Measurements from ENCODE around the gene AKT3.
A peak's percentile ranks its signal among the peaks of the same experiment; 100 is the strongest.
"Not testable (repeated sequence)": the region's sequence is repeated elsewhere in the genome, so short reads cannot be mapped to it uniquely, and the experiment has no call there.

Gene AKT3

DNA sequence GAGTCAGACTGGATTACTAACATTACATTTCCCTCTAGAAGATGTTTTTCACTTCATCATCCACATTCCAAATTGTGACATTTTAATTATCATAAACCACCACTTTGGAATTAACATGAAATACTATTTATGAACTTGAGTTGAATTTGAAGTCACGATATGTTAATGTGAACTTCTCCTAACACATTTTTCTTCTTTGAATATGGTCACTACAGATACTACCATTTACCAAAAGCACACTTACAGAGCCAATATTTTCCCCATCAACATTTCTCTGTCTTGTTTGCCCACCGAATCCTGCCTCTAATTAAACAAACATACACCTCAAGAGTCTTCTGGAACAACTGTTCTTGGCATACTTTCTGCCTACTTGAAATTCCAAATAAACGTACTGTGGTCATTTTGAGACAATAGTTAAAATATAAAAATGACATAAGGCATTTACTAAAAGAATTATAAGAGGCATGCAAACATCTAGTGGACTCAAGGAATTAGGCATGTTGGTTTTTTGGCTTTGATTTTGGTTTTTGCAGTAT lies 177.4 kb downstream of the AKT3 start:
- no peak for DNase-seq

DNA sequence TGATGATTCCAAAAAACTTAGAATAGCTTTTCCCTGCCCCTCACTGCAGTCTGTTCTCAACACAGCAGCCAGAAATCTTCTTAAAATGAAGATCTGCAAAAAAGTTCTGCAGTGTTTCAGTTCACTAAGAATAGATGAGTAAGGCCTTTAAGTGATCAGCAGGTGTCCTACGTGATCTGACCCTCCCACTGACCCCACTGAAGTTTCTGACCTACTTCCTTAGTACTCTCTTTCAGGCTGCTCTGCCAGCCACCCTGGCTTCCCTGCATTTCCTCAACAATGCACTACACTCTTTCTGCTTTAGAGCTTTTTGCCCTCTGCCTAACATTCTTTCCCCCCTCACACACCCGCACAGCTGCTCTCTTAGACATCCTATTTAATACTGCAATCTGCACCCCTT lies 182.5 kb downstream of the AKT3 start:
- no peak for DNase-seq

DNA sequence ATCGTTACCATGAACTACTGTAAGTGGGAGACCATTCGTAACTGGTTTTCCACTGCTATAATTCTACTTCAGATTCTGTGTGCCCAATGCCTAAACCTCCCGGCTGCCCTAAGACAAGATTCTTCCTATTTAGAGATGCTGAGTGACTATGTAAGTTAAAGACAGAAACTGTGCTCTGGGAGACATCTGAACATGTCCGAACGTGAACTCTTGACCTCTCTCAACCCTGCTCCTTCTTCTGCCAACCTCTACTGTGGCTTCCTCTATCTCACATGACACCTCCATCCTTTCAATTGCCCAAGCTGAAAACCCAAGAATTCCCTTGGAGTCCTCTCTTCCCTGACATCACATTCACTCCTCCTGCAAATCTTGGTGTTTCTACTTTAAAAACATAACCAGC lies 182.9 kb downstream of the AKT3 start:
- DNase-seq: no peak

DNA sequence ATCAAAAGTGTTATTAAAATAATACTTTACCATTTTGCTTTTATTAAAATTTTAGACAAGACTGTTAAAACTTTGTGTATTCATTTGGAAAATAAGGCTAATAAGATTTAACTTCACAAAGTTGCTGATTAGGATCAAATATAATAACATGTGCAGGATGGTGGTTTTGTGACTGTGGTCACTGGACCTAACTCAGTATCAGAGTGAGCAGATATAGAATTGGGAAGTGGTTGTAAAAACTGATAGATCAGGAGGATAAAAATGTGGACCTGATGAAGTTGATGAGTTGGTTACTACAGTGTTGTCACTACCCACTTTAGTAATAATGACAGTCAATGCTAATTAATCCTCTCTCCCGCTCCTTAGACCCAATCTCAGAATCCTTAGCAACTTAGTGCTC lies 186.4 kb downstream of the AKT3 start:
- DNase-seq: no peak

DNA sequence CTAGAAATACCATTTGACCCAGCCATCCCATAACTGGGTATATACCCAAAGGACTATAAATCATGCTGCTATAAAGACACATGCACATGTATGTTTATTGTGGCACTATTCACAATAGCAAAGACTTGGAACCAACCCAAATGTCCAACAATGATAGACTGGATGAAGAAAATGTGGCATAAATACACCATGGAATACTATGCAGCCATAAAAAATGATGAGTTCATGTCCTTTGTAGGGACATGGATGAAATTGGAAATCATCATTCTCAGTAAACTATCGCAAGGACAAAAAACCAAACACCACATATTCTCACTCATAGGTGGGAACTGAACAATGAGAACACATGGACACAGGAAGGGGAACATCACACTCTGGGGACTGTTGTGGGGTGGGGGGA lies 187.9 kb downstream of the AKT3 start:
- DNase-seq: not testable (repeated sequence)

DNA sequence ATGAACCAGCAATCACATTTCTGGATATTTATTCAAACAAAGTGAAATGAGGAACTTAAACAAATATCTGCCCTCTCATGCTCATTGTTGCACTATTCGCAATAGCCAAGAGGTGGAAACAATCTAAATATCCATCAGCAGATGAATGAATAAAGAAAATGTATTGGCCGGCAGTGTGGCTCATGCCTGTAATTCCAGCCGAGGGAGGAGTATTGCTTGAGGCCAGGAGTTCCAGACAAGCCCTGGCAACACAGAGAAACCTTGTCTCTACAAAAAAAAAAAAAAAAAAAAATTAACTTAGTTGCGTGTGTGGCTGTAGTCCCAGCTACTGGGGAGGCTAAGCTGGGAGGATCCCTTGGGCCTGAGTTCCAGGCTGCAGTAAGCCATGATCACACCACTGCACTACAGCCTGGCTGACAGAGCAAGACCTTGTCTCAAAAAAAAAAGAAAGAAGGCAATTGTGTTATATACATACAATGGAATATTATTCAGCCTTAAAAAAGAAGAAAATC lies 191.4 kb downstream of the AKT3 start:
- no peak for DNase-seq

DNA sequence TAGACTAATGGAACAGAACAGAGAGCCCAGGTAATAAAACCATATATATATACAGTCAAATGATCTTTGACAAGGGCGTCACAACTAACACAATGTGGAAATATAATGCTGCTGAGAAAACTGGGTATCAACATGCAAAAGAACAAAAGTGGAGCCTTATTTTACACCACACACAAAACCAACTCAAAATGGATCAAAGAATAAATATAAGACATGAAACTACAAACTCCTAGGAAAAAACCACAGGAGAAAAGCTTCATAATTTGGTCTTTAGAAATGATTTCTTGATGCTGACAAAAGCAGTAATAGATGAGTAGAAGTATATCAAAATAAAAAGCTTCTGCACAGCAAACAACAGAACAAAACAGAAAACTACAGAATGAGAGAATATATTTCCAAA lies 192.2 kb downstream of the AKT3 start:
- DNase-seq: no peak

DNA sequence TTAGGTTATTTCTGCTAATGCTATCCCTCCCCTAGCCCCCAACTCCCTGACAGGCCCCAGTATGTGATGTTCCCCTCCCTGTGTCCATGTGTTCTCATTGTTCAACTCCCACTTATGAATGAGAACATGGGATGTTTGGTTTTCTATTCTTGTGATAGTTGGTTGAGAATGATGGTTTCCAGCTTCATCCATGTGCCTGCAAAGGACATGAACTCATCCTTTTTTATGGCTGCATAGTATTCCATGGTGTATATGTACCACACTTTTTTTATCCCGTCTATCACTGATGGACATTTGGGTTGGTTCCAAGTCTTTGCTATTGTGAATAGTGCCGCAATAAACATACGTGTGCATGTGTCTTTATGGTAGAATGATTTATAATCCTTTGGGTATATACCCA lies 200.5 kb downstream of the AKT3 start:
- DNase-seq: not testable (repeated sequence)

DNA sequence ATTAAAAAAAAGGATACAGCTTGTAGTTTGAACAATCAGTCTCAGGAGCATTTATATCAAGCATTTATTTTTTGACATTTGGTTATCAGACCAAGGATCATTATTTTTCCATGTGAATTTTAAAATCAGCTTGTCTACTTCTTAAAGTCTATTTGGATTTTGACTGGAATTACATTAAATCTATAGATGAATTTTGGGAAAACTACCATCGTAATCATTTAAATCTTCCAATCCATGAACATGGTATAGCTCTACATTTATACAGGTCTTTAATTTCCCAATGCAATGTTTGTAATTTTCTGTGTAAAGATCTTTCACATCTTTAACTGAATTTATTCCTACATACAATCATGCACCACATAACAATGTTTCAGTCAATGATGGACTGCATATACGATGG lies 203.2 kb downstream of the AKT3 start:
- DNase-seq: no peak

DNA sequence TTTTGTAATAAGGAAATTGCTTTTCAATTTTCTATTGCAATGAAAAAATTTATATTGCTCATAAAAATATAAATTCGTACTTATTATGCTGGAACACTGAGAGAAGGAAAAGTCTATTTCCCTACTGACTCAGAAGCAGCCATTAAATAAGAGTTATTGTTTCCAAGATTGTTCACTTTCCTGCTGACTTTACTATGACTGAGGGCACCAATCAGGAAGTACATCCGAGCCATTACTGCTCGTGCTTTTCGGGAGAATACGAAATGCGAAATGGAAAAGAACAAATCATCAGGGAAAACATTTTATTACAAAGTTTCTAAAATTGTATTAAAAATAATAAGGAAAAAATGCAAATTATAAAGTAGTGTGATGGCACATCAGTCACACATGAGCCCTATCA lies 204.8 kb downstream of the AKT3 start:
- no peak for DNase-seq

DNA sequence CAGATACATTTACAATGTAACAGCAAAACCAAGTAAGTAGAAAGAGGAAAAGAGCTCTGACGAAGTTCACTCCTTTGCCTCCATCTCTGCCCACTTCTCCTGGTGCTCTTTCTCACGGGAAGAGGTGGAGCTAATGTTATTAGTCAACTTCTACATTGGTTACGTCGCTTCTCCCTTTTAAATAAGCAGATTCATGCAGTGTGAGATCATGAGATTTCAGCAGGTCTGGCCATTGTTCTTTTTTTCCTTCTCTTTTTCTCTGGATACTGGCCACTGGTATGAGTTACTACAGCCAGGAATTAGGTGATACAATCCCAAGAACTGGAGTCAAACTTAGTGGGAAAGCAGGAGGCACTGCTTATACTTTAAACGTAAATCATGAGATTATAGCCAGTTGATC lies 207.1 kb downstream of the AKT3 start:
- no peak for DNase-seq

DNA sequence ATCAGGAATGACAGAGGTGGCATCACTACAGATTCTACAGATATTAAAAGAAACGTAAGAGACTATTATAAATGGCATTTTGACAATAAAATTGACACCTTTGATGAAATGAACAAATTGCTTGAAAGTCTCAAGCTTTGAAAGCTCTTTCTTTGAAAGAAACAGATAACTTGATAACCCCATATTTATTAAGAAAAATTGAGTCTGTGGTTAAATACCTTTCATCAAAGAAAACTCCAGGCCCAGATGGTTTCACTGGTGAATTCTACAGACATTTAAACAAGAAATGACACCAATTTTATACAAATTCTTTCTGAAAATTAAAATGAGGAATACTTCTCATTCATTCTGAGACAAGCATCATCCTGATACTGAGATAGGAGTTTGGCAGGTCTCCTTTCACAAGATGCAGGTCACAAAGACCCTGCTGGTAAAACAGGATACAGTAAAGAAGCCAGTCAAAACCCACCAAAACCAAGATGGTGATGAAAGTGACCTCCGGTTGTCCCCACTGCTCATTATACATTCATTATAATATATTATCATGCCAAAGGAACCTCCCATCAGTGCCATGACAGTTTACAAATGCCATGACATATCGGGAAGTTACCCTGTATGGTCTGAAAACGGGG lies 210.9 kb downstream of the AKT3 start:
- DNase-seq: no peak

DNA sequence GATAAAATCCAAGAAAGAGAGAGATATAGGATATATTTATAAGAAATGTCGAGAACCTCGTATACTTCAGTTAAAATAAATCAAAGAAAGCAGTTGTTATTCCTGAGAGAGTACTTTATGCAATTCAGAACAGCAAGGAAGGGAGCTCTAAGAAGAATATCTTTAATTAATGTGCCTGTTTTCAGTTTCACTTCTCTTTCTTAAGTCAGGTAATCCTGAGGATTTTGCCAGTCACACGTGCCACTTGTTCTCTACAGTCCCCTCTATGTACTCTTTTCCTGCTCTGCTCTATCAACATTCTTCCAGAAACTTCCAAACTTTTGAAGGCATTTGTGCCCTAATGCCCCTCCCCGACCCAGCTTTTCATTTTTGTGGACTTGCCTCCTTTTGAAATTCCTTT lies 211.9 kb downstream of the AKT3 start:
- DNase-seq: no peak

DNA sequence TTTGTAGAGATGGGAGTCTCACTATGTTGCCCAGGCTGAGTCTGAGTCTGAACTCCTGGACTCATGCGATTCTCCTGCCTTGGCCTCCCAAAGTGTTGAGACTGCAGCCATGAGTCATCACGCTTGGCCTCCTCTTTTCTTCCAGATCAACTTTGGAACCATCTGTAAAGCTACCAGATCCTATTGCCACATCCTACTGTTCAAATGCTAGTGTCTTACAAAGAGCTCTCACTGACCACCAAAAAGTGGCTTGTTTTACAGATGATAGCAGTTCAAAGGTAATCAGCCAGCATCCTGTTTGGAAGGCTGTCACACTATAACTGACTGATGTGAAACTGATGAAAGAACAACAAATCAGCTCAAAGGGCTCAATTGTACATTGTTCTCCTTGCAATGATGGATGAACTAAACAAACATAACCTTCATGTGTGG lies 221.6 kb downstream of the AKT3 start:
- no peak for DNase-seq

DNA sequence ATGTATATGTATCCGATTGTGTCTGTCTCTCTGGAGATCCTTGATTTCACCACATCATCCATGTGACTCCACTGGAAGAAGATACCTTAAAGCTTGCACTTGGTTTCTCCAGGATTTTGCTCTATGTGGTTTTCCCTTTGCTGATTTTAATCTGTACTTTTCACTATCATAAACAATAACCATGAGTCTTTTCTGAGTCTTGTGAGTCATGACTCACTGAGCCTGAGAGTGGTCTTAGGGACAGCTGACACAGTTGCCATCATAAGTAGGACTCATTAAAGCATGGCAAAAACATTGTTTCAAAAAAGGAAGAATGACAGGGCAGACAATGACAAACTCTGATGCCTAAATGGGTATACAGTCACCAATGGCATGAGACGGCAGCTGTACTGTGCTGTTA lies 226.2 kb downstream of the AKT3 start:
- DNase-seq: no peak

DNA sequence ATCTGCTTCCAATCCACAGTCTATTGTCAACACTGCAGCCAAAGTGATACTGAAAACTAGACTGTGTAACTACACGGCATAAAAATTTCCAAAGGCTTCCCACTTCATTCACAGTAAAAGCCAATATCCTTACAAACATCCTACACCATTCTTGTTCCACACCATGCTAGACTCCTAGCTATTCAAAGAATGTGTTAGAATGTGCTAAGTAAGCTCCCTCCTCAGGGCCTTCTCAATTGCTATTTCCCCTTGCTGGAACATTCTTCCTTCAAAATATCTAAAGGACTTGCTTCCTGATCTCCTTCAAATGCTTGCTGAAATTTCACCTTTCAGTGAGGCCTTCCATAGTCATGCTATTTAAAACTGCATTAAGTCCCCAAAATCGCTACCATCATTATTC lies 228.1 kb downstream of the AKT3 start:
- DNase-seq: no peak

DNA sequence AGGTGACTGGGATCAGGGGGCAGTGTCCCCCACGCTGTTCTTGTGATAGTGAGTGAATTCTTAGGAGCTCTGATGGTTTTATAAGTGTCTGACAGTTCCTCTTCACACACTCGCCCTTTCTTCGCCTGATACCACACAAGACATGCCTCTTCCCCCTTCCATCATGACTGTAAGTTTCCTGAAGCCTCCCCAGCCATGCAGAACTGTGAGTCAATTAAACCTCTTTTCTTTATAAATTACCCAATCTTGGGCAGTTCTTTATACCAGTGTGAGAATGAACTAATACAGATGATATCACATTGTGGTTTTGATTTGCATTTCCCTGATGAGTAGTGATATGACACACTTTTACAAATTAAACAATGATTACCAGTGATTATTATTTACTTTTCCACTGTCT lies 229.9 kb downstream of the AKT3 start:
- DNase-seq: no peak

DNA sequence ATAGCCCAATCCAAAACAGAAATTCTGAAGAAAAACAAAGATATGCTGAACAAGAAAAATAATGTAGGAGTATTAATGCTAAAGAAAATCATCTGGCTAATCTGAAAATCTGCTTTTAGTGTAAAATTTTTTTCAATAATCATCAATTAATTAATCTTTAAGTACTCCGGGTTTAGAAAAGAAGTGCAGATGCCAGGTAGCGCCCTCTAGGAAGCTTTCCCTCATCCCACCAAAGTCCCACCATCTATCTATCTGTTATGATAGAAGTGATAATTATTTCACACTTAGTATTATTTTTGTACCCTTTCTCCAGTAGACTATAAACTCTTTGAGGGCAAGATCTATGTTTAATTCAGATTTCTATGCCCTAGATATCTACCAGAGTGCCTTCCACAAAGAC lies 240.3 kb downstream of the AKT3 start:
- no peak for DNase-seq

DNA sequence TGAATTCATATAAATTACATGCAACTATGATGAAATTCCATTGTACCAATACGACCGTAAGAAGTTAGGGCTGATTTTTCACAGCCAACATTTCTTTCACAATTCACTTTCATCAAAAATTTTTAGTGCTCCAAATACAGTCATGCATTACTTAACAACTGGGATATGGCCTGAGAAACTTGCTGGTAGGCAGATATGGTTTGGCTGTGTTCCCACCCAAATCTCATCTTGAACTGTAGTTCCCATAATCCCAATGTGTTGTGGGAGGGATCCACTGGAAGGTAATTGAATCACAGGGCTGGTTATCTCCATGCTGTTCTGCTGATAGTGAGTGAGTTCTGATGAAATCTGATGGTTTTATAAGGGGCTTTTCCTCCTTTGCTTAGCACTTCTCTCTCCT lies 244.4 kb downstream of the AKT3 start:
- no peak for DNase-seq

DNA sequence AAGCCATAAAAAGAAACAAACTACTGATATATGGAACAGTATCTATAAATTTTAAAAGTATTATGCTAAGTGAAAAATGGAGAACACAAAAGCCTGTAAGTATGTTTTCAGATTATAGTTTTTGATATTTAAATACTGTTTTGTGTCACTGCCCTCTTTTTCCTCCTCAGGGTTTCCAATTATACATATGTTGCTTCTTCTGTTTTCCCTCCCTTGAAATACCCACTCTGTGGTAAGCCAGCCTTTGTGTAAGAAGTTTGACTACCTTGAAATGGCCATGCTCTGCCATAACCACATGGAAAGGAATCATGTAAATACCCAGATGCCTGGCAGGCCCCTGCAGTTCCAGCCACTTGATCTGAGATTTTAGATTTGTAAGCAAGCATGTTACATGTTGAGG lies 248.3 kb downstream of the AKT3 start:
- DNase-seq: no peak

DNA sequence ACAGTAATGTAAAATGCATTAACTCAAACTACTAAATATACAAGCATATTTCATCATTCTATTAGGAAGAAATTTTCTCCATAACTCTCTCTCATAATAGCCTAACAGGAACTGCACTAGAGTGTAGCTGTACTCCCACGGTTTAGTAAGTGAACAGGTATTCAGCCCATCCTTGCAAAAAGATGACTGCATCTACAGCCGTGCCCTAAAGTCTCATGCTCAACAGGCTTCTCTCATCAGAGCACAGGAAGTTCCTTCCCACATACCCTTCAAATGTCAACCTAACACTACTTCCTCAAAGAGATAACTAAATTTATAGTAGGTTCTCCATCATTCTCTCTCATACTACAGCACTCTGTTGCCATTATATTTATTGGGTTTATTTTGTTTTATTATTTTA lies 251.6 kb downstream of the AKT3 start:
- peak; percentile 19 for DNase-seq

DNA sequence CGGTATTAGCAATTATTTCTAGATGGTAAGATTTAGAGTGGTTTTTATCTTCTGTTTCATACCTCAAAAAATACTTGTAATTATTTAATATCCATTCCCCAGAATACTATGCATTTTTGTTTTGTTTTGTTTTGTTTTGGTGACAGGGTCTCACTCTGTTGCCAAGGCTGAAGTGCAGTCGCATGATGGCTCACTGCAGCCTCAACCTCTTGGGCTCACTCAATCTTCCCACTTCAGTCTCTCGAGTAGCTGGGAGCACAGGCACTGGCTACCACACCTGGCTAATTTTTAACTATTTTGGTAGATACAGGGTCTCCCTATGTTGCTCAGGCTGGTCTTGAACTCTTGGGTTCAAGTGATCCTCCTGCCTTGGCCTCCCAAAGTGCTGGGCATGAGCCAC lies 252.7 kb downstream of the AKT3 start:
- no peak for DNase-seq

DNA sequence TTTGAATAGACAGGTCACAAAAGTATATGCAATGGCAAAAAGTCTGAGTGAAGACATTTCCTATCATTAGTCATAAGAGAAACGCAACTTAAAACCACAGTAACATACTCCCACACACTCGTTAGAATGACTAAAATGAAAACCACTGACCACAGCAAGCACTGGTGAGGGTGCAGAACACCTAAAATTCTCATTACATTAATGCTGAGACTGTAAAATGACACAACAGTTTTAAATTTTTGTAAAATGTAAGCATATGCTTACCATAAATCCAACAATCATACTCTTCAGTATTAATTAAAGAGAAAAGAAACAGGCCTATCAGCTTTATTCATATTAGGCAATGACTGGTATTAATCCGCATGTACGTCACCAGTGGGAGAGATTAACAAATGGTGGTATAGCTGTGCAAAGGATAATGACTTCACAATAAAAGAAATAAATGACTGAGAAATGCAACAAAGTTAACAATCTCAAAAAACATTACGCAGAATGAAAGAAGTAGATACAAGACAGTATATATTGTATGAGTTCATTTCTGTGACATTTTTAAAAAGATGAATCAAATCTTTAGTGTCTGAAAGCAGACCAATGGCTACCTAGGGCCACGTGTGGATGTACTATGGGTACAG lies 253.5 kb downstream of the AKT3 start:
- DNase-seq: peak; percentile 6

DNA sequence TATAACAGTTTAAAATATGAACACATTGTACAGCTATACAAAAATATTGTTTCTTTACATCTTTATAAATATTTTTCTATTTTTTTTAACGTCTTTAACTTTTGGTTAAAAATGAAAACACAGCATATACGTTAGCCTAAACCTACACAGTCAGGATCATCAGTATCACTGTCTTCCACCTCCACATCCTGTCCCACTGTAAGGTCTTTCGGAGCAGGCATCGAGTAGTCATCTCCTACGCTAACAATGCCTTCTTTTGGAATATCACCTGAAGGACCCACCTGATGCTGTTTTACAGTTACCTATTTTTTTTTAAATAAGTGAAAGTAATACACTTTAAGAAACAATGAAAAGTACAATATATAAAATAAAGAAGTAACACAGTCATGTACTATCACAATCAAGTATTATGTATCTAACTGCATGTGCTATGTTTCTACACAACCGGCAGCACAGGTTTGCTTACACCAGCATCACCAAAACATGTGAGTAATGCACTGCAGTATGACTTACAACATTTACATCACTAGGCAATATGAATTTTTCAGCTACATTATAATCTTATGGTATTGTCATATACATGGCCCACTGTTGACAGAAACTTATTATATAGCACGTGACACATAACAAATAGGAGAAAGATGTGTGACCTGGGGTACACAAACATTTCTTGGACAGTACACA lies 254.4 kb downstream of the AKT3 start:
- DNase-seq: no peak
